C4-2B (cell line): Measurements from ENCODE around the gene QRFP.

ENCODE experiments used
- H3K27ac ChIP-seq: fragments of 450-650 bp; 2 replicates; pipeline ENCODE4 v1.5.1; 2017
- CTCF ChIP-seq: fragments of 450-650 bp; conservative IDR thresholded peaks from 2 replicates; pipeline ENCODE4 v1.5.1; 2017; ENCODE audit warnings: mild to moderate bottlenecking
- ZFX ChIP-seq: fragments of 450-650 bp; IDR thresholded peaks from 2 replicates; pipeline ENCODE4 v1.6.1; 2017

QRFP gene

GRCh38 chr9:130903194-130904069, 6.8 kb upstream of the QRFP start:
- no peak overlapping the region for H3K27ac ChIP-seq
- TF ChIP-seq CTCF (no peak), ZFX (no peak)

GRCh38 chr9:130902204-130903185, 5.9 kb upstream of the QRFP start:
- no peak for TF ChIP-seq ZFX
- H3K27ac ChIP-seq: no peak overlapping the region

GRCh38 chr9:130901498-130902203, 5.0 kb upstream of the QRFP start:
- no peak overlapping the region for H3K27ac ChIP-seq
- no peak for TF ChIP-seq ZFX
- no peak for TF ChIP-seq CTCF

GRCh38 chr9:130900701-130901497, 4.3 kb upstream of the QRFP start:
- H3K27ac ChIP-seq: no peak overlapping the region
- TF ChIP-seq ZFX (no peak), CTCF (no peak)

GRCh38 chr9:130899051-130899748, 2.6 kb upstream of the QRFP start:
- TF ChIP-seq CTCF: no peak
- no peak for TF ChIP-seq ZFX
- no peak overlapping the region for H3K27ac ChIP-seq

- TF ChIP-seq ZFX: no peak
- TF ChIP-seq CTCF: no peak
- no peak overlapping the region for H3K27ac ChIP-seq
Measured at GRCh38 chr9:130898552-130898852, 1.9 kb upstream of the QRFP start.
